Measurements from ENCODE around the gene GLS. TPM values are rescaled to one million over a fixed set of nuclear protein-coding genes. Genes with fewer than 3 reads are reported as not detected.

The GLS gene
- total RNA-seq, 1 donor from 2014 or later = 165 TPM

Other genes starting within 250 kb of the GLS start
- 95.7 TPM for gene NAB1, start 231.7 kb upstream of the GLS start, total RNA-seq
- gene STAT1, start 133.3 kb downstream of the GLS start, total RNA-seq = 54.5 TPM

All from sciatic nerve (tissue), 1 donor.